ENCODE data around the gene NRAP.

The NRAP gene

GRCh38 chr10:113641702-113642101, 22.1 kb downstream of the NRAP start:
- DNase-seq (ENCODE audit: low read depth): no peak

GRCh38 chr10:113639966-113640365, 23.9 kb downstream of the NRAP start:
- no peak for DNase-seq (ENCODE audit: low read depth)

GRCh38 chr10:113631684-113632367, 32.0 kb downstream of the NRAP start:
- DNase-seq (ENCODE audit: low read depth): no peak

GRCh38 chr10:113630929-113631533, 32.8 kb downstream of the NRAP start:
- no peak for DNase-seq (ENCODE audit: low read depth)

GRCh38 chr10:113628607-113629153, 35.2 kb downstream of the NRAP start:
- DNase-seq (ENCODE audit: low read depth): no peak

- no peak for DNase-seq (ENCODE audit: low read depth)
Measured at GRCh38 chr10:113627836-113628235, 36.0 kb downstream of the NRAP start.

GRCh38 chr10:113626809-113627355, 37.0 kb downstream of the NRAP start:
- DNase-seq (ENCODE audit: low read depth): no peak

- DNase-seq (ENCODE audit: low read depth): no peak
Measured at GRCh38 chr10:113625461-113626186, 38.2 kb downstream of the NRAP start.

GRCh38 chr10:113622831-113623230, 41.0 kb downstream of the NRAP start:
- DNase-seq (ENCODE audit: low read depth): no peak

GRCh38 chr10:113621799-113622198, 42.0 kb downstream of the NRAP start:
- no peak for DNase-seq (ENCODE audit: low read depth)

- DNase-seq (ENCODE audit: low read depth): no peak
Measured at GRCh38 chr10:113620936-113621335, 42.9 kb downstream of the NRAP start.

- no peak for DNase-seq (ENCODE audit: low read depth)
Measured at GRCh38 chr10:113620511-113620910, 43.3 kb downstream of the NRAP start.

GRCh38 chr10:113619401-113619800, 44.4 kb downstream of the NRAP start:
- DNase-seq (ENCODE audit: low read depth): no peak

GRCh38 chr10:113618338-113618737, 45.5 kb downstream of the NRAP start:
- no peak for DNase-seq (ENCODE audit: low read depth)

GRCh38 chr10:113617086-113617485, 46.8 kb downstream of the NRAP start:
- no peak for DNase-seq (ENCODE audit: low read depth)

- no peak for DNase-seq (ENCODE audit: low read depth)
Measured at GRCh38 chr10:113616244-113617074, 47.4 kb downstream of the NRAP start.

GRCh38 chr10:113613977-113614690, 49.7 kb downstream of the NRAP start:
- no peak for DNase-seq (ENCODE audit: low read depth)

- DNase-seq (ENCODE audit: low read depth): no peak
Measured at GRCh38 chr10:113613427-113613826, 50.4 kb downstream of the NRAP start.

- no peak for DNase-seq (ENCODE audit: low read depth)
Measured at GRCh38 chr10:113612154-113612553, 51.7 kb downstream of the NRAP start.

GRCh38 chr10:113610631-113611601, 52.9 kb downstream of the NRAP start:
- no peak for DNase-seq (ENCODE audit: low read depth)
